ENCODE results near the gene SF3B4. TPM values are rescaled to one million over a fixed set of nuclear protein-coding genes. Genes with fewer than 3 reads are reported as not detected.

Gene SF3B4
- total and polyA plus RNA-seq, 2 of the 13 experiments (the other 11 are each of a cell fraction or from before 2014, with no cell fraction given), result 13.8 to 14.8 TPM

GRCh38 chr1:149927563-149928400 lies at the start of gene SF3B4 (continued):
- TF ChIP-seq SNAPC5 (CRISPR knock-in tag; IDR thresholded peaks at IDR 0.05; ENCODE audit: borderline replicate concordance) (no peak), SALL2 (CRISPR knock-in tag; IDR thresholded peaks at IDR 0.05) (0 out of 2 replicates have a peak, but pooled peaks have one; percentile 23), TMF1 (CRISPR knock-in tag; IDR thresholded peaks at IDR 0.05; ENCODE audit: low read depth) (no peak), PTBP1 (IDR thresholded peaks at IDR 0.05; ENCODE audit: low read depth, low read length, poor library complexity, severe bottlenecking) (no peak), ZNF318 (CRISPR knock-in tag; IDR thresholded peaks at IDR 0.05) (no peak), AGO1 (IDR thresholded peaks at IDR 0.05; ENCODE audit: low read depth, low read length, poor library complexity, severe bottlenecking) (peak; percentile 73), HDAC1 (CRISPR knock-in tag; IDR thresholded peaks at IDR 0.05) (peak; percentile 93), NFRKB (IDR thresholded peaks at IDR 0.05) (peak; percentile 51; the same call in 1 of the 2 replicates), ETV6 (CRISPR knock-in tag; conservative IDR thresholded peaks at IDR 0.05) (0 out of 2 replicates have a peak, but pooled peaks have one; percentile 62), NFAT5 (CRISPR knock-in tag; IDR thresholded peaks at IDR 0.05) (no peak), SRF (IDR thresholded peaks at IDR 0.05; ENCODE audit: low read depth, low read length) (0 out of 2 replicates have a peak, but pooled peaks have one; percentile 21)
- TF ChIP-seq, protein P1, sequence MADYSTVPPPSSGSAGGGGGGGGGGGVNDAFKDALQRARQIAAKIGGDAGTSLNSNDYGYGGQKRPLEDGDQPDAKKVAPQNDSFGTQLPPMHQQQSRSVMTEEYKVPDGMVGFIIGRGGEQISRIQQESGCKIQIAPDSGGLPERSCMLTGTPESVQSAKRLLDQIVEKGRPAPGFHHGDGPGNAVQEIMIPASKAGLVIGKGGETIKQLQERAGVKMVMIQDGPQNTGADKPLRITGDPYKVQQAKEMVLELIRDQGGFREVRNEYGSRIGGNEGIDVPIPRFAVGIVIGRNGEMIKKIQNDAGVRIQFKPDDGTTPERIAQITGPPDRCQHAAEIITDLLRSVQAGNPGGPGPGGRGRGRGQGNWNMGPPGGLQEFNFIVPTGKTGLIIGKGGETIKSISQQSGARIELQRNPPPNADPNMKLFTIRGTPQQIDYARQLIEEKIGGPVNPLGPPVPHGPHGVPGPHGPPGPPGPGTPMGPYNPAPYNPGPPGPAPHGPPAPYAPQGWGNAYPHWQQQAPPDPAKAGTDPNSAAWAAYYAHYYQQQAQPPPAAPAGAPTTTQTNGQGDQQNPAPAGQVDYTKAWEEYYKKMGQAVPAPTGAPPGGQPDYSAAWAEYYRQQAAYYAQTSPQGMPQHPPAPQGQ (CRISPR knock-in tag; IDR thresholded peaks at IDR 0.05; ENCODE audit: borderline replicate concordance), result 0 out of 2 replicates have a peak, but pooled peaks have one; percentile 71

Data from HepG2 (cell line).